Measurements from ENCODE around the gene GALM.
A peak's percentile ranks its signal among the peaks of the same experiment; 100 is the strongest.
"Not testable (repeated sequence)": the region's sequence is repeated elsewhere in the genome, so short reads cannot be mapped to it uniquely, and the experiment has no call there.

Gene GALM

GRCh38 chr2:38665854-38666555 is at the start of gene GALM:
TSS of gene GALM (plus strand) at chr2:38666114. CDS start at chr2:38666162, 48 bp downstream.
- DNase-seq (ENCODE audit: low read depth in 2 of 2), result no peak

GRCh38 chr2:38617301-38617700 is 48.6 kb upstream of the GALM start:
- DNase-seq (ENCODE audit: low read depth in 2 of 2), result no peak

- no peak for DNase-seq (ENCODE audit: low read depth in 2 of 2)
These were observed 46.3 kb upstream of the GALM start for GRCh38 chr2:38619458-38620164.

GRCh38 chr2:38620282-38620977 is 45.5 kb upstream of the GALM start:
- no peak for DNase-seq (ENCODE audit: low read depth in 2 of 2)

- no peak for DNase-seq (ENCODE audit: low read depth in 2 of 2)
These were observed 44.9 kb upstream of the GALM start for GRCh38 chr2:38621018-38621417.

- DNase-seq (ENCODE audit: low read depth in 2 of 2), result no peak
These were observed 43.7 kb upstream of the GALM start for GRCh38 chr2:38622210-38622609.

GRCh38 chr2:38626326-38627035 is 39.4 kb upstream of the GALM start:
- peak in 1 of 2 donors; percentile 28 for DNase-seq (ENCODE audit: low read depth in 2 of 2)

GRCh38 chr2:38627391-38627790 is 38.5 kb upstream of the GALM start:
- no peak for DNase-seq (ENCODE audit: low read depth in 2 of 2)

- no peak for DNase-seq (ENCODE audit: low read depth in 2 of 2)
These were observed 36.2 kb upstream of the GALM start for GRCh38 chr2:38629684-38630083.

GRCh38 chr2:38631976-38632375 is 33.9 kb upstream of the GALM start:
- DNase-seq (ENCODE audit: low read depth in 2 of 2), result no peak

GRCh38 chr2:38632980-38633379 is 32.9 kb upstream of the GALM start:
- DNase-seq (ENCODE audit: low read depth in 2 of 2), result no peak

- no peak for DNase-seq (ENCODE audit: low read depth in 2 of 2)
These were observed 32.0 kb upstream of the GALM start for GRCh38 chr2:38633895-38634294.

- no peak for DNase-seq (ENCODE audit: low read depth in 2 of 2)
These were observed 31.2 kb upstream of the GALM start for GRCh38 chr2:38634684-38635083.

- DNase-seq (ENCODE audit: low read depth in 2 of 2), result no peak
These were observed 30.8 kb upstream of the GALM start for GRCh38 chr2:38635139-38635538.

GRCh38 chr2:38636069-38636468 is 29.8 kb upstream of the GALM start:
- DNase-seq (ENCODE audit: low read depth in 2 of 2), result no peak

- not testable (repeated sequence) for DNase-seq (ENCODE audit: low read depth in 2 of 2)
These were observed 23.4 kb upstream of the GALM start for GRCh38 chr2:38642373-38643017.

- DNase-seq (ENCODE audit: low read depth in 2 of 2), result no peak
These were observed 22.8 kb upstream of the GALM start for GRCh38 chr2:38643021-38643671.

GRCh38 chr2:38643683-38644511 is 22.0 kb upstream of the GALM start:
- DNase-seq (ENCODE audit: low read depth in 2 of 2), result not testable (repeated sequence)

- DNase-seq (ENCODE audit: low read depth in 2 of 2), result no peak
These were observed 17.7 kb upstream of the GALM start for GRCh38 chr2:38648107-38648761.
